IPS-NIHi7 (cell line): ENCODE measurements around the gene CFAP299.
A peak's percentile ranks its signal among the peaks of the same experiment; 100 is the strongest.

ENCODE experiments used
- DNase-seq: peaks from one replicate; pipeline ENCODE4 v3.0.0; 2012; ENCODE audit warnings: mixed read lengths; ENCODE audit errors: extremely low spot score

The CFAP299 gene

GRCh38 chr4:80515496-80515895 is 180.0 kb downstream of the CFAP299 start:
- DNase-seq, result no peak

- DNase-seq, result no peak
Measured at GRCh38 chr4:80521438-80521837, 185.9 kb downstream of the CFAP299 start.

GRCh38 chr4:80526697-80527096 is 191.2 kb downstream of the CFAP299 start:
- no peak for DNase-seq

GRCh38 chr4:80529026-80529425 is 193.5 kb downstream of the CFAP299 start:
- DNase-seq, result no peak

GRCh38 chr4:80532674-80533333 is 197.3 kb downstream of the CFAP299 start:
- DNase-seq, result peak; percentile 7

DNA sequence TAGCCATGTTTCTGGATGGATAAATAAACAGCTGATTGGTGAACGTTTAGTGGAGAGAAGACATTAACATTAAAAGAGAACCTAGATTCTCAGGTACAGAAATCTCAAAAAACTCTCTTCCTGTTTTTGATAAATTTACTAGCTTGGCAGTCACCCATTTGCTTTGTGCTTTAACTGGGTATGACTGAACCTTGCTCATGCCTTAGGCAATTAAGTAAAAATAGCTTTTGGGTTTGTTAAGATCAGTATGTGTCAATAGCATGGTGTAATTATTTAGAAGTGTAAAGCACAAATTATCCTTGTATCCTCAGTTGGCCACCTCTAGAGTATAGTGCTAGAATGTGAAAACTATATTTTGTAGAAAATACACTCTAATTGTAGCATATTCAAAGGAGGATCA is 200.0 kb downstream of the CFAP299 start:
- DNase-seq, result no peak

DNA sequence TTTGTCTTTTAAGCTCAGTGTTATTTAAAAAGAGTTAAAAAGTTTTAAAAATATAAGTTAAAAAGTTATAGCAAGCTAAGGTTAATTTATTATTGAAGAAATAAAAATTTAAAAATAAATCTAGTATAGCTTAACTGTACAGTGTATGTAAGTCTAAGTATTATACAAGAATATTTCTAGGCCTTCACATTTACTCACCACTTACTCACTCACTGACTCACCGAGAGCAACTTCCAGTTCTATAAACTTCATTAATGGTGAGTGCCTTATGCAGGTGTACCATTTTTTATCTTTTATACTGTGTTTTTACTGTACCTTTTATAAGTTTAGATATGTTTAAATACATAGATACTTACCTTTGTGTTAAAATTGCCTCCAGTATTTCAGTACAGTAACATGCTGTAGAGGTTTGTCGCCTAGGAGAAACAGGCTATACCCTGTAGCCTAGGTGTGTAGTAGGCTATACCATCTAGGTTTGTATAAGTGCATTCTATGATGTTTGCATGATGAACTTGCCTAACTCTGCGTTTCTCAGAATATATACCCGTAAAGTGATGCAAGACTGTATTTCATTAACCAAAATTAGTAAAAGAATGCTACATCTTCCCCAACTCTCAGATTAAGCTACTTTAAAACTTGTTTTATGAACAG is 202.9 kb downstream of the CFAP299 start:
- DNase-seq, result no peak

GRCh38 chr4:80539190-80539589 is 203.7 kb downstream of the CFAP299 start:
- DNase-seq, result peak; percentile 10

DNA sequence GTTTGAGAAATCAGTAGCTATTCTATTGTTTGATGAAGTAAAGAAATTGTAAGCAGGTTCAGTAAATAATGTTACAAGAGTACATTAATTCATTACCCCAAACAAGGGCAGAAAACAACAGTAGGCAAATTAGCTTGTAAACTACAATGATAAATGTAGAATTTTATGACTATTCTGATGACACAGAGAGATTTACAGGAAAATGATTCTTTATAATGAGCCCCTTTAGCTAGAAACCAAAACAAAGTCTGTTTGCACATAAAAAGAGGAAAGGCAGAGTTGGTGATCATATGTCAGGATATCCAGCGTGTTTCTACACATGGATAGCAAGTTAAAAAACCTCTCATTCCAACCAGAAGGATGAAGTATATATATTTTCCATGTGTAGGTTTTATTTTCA is 204.8 kb downstream of the CFAP299 start:
- no peak for DNase-seq

GRCh38 chr4:80540785-80541469 is 205.4 kb downstream of the CFAP299 start:
- no peak for DNase-seq

GRCh38 chr4:80542747-80543146 is 207.2 kb downstream of the CFAP299 start:
- DNase-seq, result no peak

DNA sequence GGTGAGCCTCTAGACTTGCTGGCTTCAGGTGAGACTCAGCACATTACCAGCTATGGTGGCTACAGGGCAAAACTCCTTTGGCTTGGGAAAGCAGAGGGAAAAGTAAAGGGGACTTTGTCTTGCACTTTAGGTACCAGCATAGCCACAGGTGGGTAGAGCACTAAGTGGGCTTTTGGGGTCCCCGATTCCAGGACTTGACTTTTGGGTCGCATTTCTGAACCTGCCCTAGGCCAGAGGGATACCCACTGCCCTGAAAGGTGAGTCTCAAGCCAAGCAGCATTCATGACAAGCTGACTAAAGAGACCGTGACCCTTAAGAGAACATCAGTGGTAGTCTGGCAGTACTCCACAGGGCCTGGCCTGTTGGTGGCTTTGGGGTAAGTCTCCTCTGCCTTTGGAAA is 224.8 kb downstream of the CFAP299 start:
- DNase-seq, result no peak

- no peak for DNase-seq
Measured at GRCh38 chr4:80566203-80566872, 230.8 kb downstream of the CFAP299 start.

- DNase-seq, result no peak
Measured at GRCh38 chr4:80568891-80569290, 233.4 kb downstream of the CFAP299 start.

- DNase-seq, result no peak
Measured at GRCh38 chr4:80576796-80577195, 241.3 kb downstream of the CFAP299 start.

DNA sequence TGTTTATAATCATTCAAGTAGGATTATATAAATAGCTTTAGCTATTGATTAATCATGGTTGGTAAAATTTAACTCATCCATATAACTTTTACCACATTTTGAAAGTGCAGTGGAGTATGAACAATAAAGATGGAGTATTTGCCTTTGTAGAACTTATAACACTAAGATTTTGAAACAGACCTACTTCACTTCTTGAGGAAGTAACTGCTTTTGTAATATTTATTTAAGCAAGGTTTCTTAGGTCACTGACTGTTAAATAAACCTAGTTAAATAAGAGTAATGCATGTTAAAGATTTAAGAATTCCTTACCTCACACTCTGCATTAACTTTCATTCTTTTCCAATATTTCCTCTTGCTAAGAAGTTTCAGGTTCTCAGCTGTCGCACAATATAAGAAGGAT is 242.5 kb downstream of the CFAP299 start:
- no peak for DNase-seq

GRCh38 chr4:80585542-80585941 is 250.0 kb downstream of the CFAP299 start:
- DNase-seq, result no peak

DNA sequence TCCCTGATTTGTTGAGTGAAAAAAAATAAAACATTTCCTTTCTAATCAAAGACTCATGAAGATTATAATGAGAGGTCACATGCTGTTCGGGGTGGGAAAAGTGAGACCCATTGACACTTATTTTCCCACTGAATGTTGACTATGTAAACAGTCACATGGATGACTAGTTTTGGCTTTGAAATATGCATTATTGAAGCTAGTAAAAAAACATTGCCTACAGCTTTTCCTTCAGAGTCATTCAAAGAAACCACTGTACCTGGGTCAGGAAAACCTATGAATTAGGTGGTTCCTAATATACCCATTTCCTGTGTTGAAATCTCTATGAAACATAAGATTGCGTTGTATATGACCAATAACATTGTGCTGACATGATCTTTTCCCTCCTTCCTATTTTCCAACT is 251.2 kb downstream of the CFAP299 start:
- no peak for DNase-seq

GRCh38 chr4:80587871-80588385 is 252.4 kb downstream of the CFAP299 start:
- no peak for DNase-seq

- DNase-seq, result peak; percentile 14
Measured at GRCh38 chr4:80592950-80593349, 257.4 kb downstream of the CFAP299 start.

GRCh38 chr4:80594701-80595100 is 259.2 kb downstream of the CFAP299 start:
- DNase-seq, result no peak

- no peak for DNase-seq
Measured at GRCh38 chr4:80608281-80608980, 272.9 kb downstream of the CFAP299 start.
